Breast epithelium (tissue), 4 donors: ENCODE results near the gene KIAA1217. TPM values are rescaled to one million over a fixed set of nuclear protein-coding genes. Genes with fewer than 3 reads are reported as not detected.

ENCODE experiments used
- DNase-seq, 2 donors: peaks; one replicate each; pipeline ENCODE4 v3.0.0-alpha.2; 2019; ENCODE audit warnings: low spot score in 2 of 2
- H3K27ac ChIP-seq, 2 donors: fragments of 200-600 bp; sonication (generic) in 1 of 2; one replicate each; pipeline ENCODE4 v1.5.1; 2016 to 2019; ENCODE audit warnings: mild to moderate bottlenecking in 1 of 2
- H3K27me3 ChIP-seq, 2 donors: fragments of 200-600 bp; sonication (generic) in 1 of 2; one replicate each; pipeline versions ENCODE4 v1.5.1 to v1.6.0; 2017 to 2019; ENCODE audit warnings: control low read depth in 1 of 2, mild to moderate bottlenecking in 1 of 2
- H3K36me3 ChIP-seq: fragments of 200-600 bp; one replicate; pipeline ENCODE4 v1.5.1; 2019
- H3K4me1 ChIP-seq, 2 donors: fragments of 200-600 bp; sonication (generic); one replicate each; pipeline ENCODE4 v1.5.1; 2016 to 2019; ENCODE audit warnings: control low read depth in 1 of 2
- H3K4me3 ChIP-seq, 3 donors: fragments of 200-600 bp; sonication (generic); 1 replicate in 2 of 3; 2 replicates in 1 of 3; pipeline ENCODE4 v1.5.1; 2016 to 2019; ENCODE audit warnings: mild to moderate bottlenecking in 3 of 3, moderate library complexity in 2 of 3
- H3K9me3 ChIP-seq, 2 donors: fragments of 200-600 bp; sonication (generic) in 1 of 2; one replicate each; pipeline ENCODE4 v1.5.1; 2016 to 2019; ENCODE audit warnings: control low read depth in 1 of 2
- POLR2A ChIP-seq: fragments of 450-650 bp; IDR thresholded peaks from one replicate; pipeline ENCODE4 v1.6.1; 2016; ENCODE audit warnings: antibody characterized with exemption, mild to moderate bottlenecking, moderate library complexity
- POLR2AphosphoS5 ChIP-seq, 3 donors: sonication (generic); formaldehyde crosslinking; IDR thresholded peaks; one replicate each; pipeline ENCODE4 v1.6.1; 2017; ENCODE audit warnings: antibody characterized with exemption in 3 of 3
- intact Hi-C: fragments of 100-400 bp; cut with DNase I; formaldehyde crosslinking; loops from one replicate; pipeline ENCODE4 v1.15.1; 2023; ENCODE audit warnings: low total_unique reads
- total RNA-seq, 3 donors: library from RNA; depleted of rRNA; stranded (reverse); fragments of >200 nt; gene quantifications; one replicate each; pipeline ENCODE4 v1.1.0, GENCODE V29; 2016
- TF ChIP-seq, protein P1 (sequence below), 3 donors: fragments of 450-650 bp; IDR thresholded peaks; one replicate each; pipeline ENCODE4 v1.5.1; 2016 to 2017; ENCODE audit warnings: antibody characterized with exemption in 3 of 3, mild to moderate bottlenecking in 3 of 3, moderate library complexity in 3 of 3

The KIAA1217 gene
- total RNA-seq, 3 donors from 2014 or later, result 19.7 to 154 (median 83.6) TPM

DNA sequence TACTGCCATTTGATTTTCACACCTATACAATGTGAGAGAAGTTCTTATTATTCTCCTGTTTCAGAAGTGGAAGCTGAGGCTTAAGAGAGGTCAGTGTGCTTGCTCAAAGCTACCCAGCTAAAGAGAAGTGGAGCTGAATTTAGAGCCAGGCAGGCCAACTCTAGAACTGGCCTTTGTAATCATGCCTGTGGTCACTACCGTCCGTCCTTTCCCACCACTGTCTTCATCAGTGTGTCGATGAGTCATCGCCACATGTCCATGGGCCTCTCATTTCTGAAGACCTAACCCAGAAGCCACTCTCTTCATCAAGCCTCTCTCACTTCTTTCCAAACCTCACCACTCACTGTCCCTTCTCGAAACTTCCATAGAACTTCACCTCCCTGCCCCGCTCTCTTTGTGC lies 237.8 kb downstream of the KIAA1217 start:
- no peaks in the 10 kb centered on the region for H3K27me3 ChIP-seq
- H3K4me3 ChIP-seq, result no peak overlapping the region
- no peak for DNase-seq
- H3K36me3 ChIP-seq, result no peaks in the 10 kb centered on the region
- TF ChIP-seq POLR2A, result no peak
- TF ChIP-seq, protein P1, sequence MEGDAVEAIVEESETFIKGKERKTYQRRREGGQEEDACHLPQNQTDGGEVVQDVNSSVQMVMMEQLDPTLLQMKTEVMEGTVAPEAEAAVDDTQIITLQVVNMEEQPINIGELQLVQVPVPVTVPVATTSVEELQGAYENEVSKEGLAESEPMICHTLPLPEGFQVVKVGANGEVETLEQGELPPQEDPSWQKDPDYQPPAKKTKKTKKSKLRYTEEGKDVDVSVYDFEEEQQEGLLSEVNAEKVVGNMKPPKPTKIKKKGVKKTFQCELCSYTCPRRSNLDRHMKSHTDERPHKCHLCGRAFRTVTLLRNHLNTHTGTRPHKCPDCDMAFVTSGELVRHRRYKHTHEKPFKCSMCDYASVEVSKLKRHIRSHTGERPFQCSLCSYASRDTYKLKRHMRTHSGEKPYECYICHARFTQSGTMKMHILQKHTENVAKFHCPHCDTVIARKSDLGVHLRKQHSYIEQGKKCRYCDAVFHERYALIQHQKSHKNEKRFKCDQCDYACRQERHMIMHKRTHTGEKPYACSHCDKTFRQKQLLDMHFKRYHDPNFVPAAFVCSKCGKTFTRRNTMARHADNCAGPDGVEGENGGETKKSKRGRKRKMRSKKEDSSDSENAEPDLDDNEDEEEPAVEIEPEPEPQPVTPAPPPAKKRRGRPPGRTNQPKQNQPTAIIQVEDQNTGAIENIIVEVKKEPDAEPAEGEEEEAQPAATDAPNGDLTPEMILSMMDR (IDR thresholded peaks at IDR 0.05), result no peak
- peak in 1 of 3 donors; percentile 46 for TF ChIP-seq POLR2AphosphoS5 (IDR thresholded peaks at IDR 0.05)
- peaks cover 0 to 16% of the 10 kb centered on the region in 2 donors for H3K4me1 ChIP-seq
- intact Hi-C loops, result no loop called here
- peak overlapping the region in 1 of 2 donors; percentile 80 for H3K27ac ChIP-seq
- H3K9me3 ChIP-seq, result no peaks in the 10 kb centered on the region

DNA sequence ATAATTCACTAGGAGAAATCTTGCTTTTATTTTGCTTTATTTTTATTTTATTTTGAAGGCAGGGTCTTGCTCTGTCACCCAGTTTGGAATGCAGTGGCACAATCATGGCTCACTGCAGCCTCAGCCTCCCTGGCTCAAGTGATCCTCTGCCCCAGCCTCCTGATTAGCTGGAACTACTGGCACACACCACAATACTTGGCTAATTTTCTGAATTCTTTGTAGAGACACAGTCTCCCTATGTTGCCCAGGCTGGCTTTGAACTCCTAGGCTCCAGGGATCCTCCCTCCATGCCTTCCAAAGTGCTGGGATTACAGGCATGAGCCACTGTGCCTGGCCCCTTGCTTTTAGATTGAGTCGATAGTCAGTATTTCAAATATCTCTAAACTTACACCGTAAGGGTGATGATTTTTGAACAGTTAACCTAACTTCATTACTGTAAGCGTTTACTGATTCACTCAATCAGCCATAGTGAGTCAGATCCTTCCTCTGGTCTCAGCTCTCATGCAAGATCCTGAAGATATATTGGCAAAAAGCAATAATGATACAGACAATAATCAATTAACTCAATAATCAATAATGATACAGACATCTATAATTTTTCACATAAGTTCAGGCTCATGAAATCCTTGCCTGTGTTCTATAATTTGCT lies 239.5 kb downstream of the KIAA1217 start:
- TF ChIP-seq, protein P1 (IDR thresholded peaks at IDR 0.05), result no peak
- TF ChIP-seq POLR2AphosphoS5 (IDR thresholded peaks at IDR 0.05), result no peak
- intact Hi-C loops, result no loop called here
- no peak for DNase-seq
- no peaks in the 10 kb centered on the region for H3K27me3 ChIP-seq
- H3K27ac ChIP-seq, result peak overlapping the region; percentile 80 to 82
- H3K4me1 ChIP-seq, result peaks cover 0 to 16% of the 10 kb centered on the region in 2 donors
- no peaks in the 10 kb centered on the region for H3K36me3 ChIP-seq
- H3K4me3 ChIP-seq, result no peak overlapping the region
- no peaks in the 10 kb centered on the region for H3K9me3 ChIP-seq

DNA sequence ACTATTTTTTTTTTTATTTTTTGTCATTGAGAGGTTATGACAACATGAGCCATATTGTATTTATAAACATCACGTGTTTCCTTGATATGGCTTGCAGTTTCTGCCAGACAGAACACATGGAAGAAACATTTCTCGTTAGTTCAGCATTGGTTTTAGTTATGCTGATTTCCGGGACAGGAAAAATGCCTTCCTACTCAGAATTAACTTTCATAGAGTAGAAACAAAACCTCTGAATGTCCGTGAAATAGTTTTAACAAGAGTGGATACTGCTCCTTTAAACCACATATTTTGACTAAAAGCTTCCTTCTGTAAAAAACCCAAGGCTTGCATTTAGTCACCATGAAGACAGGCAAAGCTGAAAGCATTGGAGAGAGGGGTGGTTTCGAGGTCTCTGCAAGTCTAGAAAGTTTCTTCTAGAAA lies 240.4 kb downstream of the KIAA1217 start:
- intact Hi-C loops, result no loop called here
- no peaks in the 10 kb centered on the region for H3K36me3 ChIP-seq
- no peaks in the 10 kb centered on the region for H3K27me3 ChIP-seq
- H3K9me3 ChIP-seq, result no peaks in the 10 kb centered on the region
- TF ChIP-seq, protein P1 (IDR thresholded peaks at IDR 0.05), result no peak
- TF ChIP-seq POLR2AphosphoS5 (IDR thresholded peaks at IDR 0.05), result no peak
- no peak for TF ChIP-seq POLR2A
- DNase-seq, result no peak
- peaks cover 0 to 16% of the 10 kb centered on the region in 2 donors for H3K4me1 ChIP-seq
- peak overlapping the region; percentile 80 to 82 for H3K27ac ChIP-seq
- H3K4me3 ChIP-seq, result peak overlapping the region in 2 of 3 donors; percentile 18 to 51

DNA sequence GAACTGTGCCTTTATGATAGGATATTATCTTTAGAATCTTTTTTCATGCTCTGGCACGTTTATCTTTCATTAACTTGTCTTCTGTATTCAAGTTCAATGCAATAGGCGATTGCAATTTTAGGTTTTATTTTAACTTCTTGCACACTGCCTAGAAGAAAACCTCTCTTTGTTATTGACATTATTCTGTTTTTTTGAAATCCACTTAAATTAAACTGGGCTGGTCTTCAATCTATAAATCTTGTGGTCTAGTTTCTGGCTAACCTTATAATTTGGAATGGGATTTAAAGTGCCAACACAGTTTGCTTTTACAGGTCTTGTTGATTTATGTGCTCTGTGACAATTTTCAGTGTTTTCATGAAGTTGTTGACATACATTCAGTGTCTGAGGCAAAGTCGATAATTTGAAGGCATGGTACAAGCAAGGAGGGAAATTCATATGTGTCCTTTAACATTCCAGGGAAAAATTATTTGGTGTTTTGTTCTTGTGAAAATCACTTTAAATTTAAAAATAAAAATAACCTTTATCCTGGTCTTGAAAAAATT lies 240.9 kb downstream of the KIAA1217 start:
- no peak for TF ChIP-seq POLR2A
- TF ChIP-seq, protein P1 (IDR thresholded peaks at IDR 0.05), result no peak
- TF ChIP-seq POLR2AphosphoS5 (IDR thresholded peaks at IDR 0.05), result no peak
- peak overlapping the region in 2 of 3 donors; percentile 18 to 51 for H3K4me3 ChIP-seq
- no peaks in the 10 kb centered on the region for H3K27me3 ChIP-seq
- intact Hi-C loops, result no loop called here
- no peaks in the 10 kb centered on the region for H3K9me3 ChIP-seq
- peaks cover 0 to 16% of the 10 kb centered on the region in 2 donors for H3K4me1 ChIP-seq
- no peak for DNase-seq
- H3K36me3 ChIP-seq, result no peaks in the 10 kb centered on the region
- peak overlapping the region; percentile 80 to 82 for H3K27ac ChIP-seq

DNA sequence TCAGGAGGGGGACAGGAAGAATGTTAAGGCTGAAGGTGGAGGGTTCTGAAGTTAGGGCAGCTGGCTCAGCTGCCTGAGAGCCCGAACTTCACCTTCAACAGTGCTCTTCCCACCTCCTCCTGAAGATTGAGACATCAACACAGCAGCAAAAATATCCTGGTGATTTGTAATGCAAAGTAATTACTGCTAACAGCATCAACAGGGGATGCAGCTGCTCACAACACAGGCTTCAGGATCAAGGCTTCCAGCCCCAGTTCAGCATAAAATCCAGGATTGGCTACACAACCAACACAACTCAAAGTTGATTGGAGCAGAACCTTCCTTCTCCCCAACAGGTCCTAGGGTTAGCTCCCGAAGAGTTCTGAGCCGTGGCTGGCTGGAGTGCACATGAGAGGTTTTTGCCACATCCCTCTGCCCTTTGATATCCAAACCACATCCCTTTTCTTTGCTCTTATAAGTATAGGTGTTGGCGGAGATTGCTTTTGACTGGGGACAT lies 242.4 kb downstream of the KIAA1217 start:
- intact Hi-C loops, result no loop called here
- H3K27ac ChIP-seq, result peak overlapping the region; percentile 80 to 82
- peak overlapping the region in 2 of 3 donors; percentile 9 to 39 for H3K4me3 ChIP-seq
- TF ChIP-seq POLR2A, result no peak
- TF ChIP-seq, protein P1 (IDR thresholded peaks at IDR 0.05), result no peak
- TF ChIP-seq POLR2AphosphoS5 (IDR thresholded peaks at IDR 0.05), result no peak
- no peaks in the 10 kb centered on the region for H3K9me3 ChIP-seq
- H3K27me3 ChIP-seq, result no peaks in the 10 kb centered on the region
- H3K36me3 ChIP-seq, result no peaks in the 10 kb centered on the region
- no peak for DNase-seq
- H3K4me1 ChIP-seq, result peaks cover 0 to 16% of the 10 kb centered on the region in 2 donors
